ENCODE results near the gene KRT79.

Gene KRT79

GRCh38 chr12:52788192-52788875 lies 45.8 kb downstream of the KRT79 start:
- DNase-seq = no peak

- DNase-seq = no peak
These were observed 46.6 kb downstream of the KRT79 start for GRCh38 chr12:52787324-52788191.

- no peak for DNase-seq
These were observed 49.2 kb downstream of the KRT79 start for GRCh38 chr12:52784909-52785308.

- DNase-seq = no peak
These were observed 50.4 kb downstream of the KRT79 start for GRCh38 chr12:52783563-52784316.

GRCh38 chr12:52782502-52782901 lies 51.6 kb downstream of the KRT79 start:
- no peak for DNase-seq

- no peak for DNase-seq
These were observed 52.6 kb downstream of the KRT79 start for GRCh38 chr12:52781399-52782082.

GRCh38 chr12:52779914-52780313 lies 54.2 kb downstream of the KRT79 start:
- no peak for DNase-seq

- no peak for DNase-seq
These were observed 55.3 kb downstream of the KRT79 start for GRCh38 chr12:52778833-52779232.

- no peak for DNase-seq
These were observed 56.5 kb downstream of the KRT79 start for GRCh38 chr12:52777566-52777965.

- no peak for DNase-seq
These were observed 57.2 kb downstream of the KRT79 start, which contains the start of gene KRT76 for GRCh38 chr12:52776913-52777395. Gene KRT76, minus strand, starts transcription at chr12:52777345. Its CDS starts 54 bp downstream, at chr12:52777291.

- DNase-seq = no peak
These were observed 57.7 kb downstream of the KRT79 start for GRCh38 chr12:52776435-52776834.

- DNase-seq = no peak
These were observed 59.4 kb downstream of the KRT79 start for GRCh38 chr12:52774629-52775250.

GRCh38 chr12:52772772-52773171 lies 61.3 kb downstream of the KRT79 start:
- DNase-seq = no peak

GRCh38 chr12:52772188-52772587 lies 61.9 kb downstream of the KRT79 start:
- DNase-seq = no peak

GRCh38 chr12:52771505-52771904 lies 62.6 kb downstream of the KRT79 start:
- DNase-seq = no peak

Data from CD4-positive, alpha-beta T cell treated with Interleukin-6 for 4 hours (primary cell).